ENCODE measurements around the gene NOB1.
"Not testable (repeated sequence)": the region's sequence is repeated elsewhere in the genome, so short reads cannot be mapped to it uniquely, and the experiment has no call there.

Gene NOB1

DNA sequence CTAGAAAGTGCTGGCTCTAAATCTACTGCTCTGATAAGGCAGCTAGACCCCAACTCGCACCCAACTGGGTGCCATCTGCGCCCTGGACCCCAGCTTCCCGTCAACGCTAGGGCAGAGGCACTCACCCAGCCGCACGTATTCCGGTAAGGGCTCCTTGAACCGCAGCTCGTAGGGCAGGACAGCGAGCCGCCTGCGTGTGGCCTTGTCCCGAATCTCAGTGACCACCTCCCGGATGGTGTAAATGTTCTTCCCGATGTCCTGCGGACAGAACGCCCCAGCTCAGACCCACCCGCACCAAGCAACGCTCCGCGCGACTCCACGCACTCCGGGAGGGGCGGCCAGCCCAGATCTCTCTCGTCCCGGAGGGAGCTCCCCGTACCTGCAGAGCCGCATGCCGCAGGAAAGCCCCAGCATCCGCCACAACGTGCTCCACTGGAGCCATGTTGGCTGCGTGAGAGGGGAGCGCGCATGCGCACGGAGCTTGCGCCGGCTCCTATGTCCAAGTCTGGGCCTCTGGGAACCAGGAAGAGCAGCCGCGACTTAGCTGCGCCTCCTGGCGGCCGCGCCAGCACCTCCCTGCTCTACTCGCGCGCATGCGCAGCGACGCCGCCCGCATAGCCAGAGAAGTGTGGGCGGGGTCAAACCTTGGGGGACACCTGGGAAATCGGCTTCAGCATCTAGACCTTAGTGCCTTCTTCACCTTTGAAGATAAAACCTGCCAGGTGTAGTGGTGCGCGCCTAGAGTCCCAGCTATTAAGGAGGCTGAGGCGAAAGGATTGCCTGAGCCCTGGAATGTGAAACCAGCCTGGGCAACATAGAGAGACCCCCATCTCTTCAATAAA, at the start of gene NOB1:
Gene NOB1, minus strand, starts transcription at position 458 of the 842 bp plus-strand sequence. Its CDS starts 16 bp downstream, at position 442.
- peak; percentile 98 for DNase-seq

DNA sequence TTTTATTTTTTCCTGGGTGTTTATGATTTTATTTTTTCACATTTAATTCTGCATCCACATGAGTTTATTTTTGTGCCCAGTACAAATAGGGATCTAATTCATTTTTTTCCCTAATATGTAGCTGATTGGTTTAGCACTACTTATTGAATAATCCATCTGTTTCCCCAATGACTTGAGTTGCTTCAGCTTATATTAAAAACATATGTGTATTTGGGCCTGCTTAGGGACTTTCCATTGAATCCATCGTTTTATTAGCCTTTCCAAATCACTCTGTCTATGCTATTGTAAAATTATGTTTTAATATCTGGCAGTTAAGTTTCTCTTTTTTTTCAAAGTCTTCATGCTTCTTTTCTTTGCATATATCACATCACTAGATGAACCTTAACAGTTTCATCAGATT, 49.6 kb upstream of the NOB1 start:
- no peak for DNase-seq

DNA sequence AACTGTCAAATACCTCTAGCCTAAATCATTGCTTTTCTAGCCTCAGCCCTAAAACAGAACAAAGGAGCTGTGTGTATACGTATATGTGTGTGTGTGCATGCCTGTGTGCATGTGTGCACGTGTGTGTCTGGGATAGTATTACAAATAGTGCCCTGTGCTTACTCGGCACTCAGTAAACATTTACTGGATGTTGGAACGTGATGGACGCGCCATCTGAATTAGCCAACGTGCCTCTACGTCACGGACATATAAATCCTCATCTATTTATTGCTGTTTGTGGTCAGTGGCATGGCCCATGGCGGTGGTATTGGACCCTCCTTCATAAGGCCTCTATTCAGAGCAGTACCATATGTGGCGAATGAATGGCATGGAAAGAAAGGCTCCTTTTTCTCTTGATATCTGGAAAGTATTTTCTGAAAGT, 44.9 kb upstream of the NOB1 start:
- DNase-seq: no peak

DNA sequence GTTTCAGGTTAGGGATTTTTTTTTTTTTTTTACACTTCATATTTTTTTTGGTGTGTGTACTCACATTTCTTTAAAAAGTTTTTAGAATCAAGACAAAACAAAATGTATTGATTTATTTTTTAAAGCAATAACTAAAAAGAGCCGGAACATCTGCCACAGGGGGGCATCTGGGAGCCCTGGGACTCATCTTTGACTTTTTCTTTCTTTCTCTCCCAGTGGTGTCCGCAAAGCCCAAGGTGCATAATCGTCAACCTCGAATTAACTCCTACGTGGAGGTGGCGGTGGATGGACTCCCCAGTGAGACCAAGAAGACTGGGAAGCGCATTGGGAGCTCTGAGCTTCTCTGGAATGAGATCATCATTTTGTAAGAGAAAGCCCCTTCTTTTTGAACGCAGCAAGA, 43.7 kb upstream of the NOB1 start:
- no peak for DNase-seq

DNA sequence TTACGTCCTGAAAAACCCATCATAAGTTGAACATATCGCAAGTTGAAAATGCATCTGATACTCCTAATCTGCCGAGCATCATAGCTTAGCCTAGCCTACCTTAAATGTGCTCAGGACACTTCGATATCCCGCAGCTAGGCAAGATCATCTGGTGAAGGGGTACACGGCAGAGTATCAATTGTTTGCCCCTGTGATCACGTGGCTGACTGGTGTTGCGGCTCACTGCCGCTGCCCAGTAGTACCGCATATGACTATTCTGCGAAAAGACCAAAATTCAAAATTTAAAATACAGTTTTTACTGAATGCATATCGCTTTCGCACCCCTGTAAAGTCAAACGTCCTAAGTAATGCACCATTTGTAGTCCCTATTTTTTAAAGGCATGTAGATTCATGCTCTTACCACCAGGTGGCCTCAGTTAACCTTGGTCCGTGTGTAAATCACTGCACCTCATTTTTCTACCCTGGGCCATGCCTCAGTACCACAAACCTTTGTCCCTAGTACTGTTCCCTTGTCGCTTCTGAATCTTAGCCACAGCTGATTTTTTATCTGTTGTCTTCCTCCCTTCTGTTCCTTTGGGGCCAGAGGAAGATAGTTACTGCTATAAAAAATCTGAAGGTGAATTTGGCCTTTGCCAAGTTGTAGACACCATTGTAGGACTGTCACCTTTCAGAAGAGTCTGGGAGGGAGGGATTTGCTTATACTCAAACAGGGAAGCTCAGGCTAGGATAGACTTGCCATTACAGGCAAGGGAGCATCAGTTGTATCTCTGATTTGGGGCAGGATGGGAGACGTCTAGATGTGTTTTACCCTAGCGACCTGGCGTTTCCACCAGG, 41.8 kb upstream of the NOB1 start:
- DNase-seq: peak; percentile 57

DNA sequence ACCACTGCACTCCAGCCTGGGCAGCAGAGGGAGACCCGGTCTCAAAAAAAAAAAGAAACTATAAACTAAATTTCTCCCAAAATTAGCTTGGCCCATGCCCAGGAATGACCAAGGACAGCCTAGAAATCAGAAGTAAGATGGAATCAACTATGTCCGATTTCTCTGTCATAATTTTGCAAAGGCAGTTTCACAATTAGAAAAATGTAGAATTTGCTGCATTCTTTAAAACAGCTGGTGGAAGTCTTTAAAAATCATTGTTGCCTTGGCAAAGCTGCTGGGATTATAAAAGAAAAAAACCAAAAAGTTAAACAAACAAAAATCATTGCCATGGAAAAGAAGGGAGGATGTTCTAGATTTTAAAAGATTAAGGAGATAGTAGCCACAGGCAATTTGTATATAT, 39.8 kb upstream of the NOB1 start:
- no peak for DNase-seq

DNA sequence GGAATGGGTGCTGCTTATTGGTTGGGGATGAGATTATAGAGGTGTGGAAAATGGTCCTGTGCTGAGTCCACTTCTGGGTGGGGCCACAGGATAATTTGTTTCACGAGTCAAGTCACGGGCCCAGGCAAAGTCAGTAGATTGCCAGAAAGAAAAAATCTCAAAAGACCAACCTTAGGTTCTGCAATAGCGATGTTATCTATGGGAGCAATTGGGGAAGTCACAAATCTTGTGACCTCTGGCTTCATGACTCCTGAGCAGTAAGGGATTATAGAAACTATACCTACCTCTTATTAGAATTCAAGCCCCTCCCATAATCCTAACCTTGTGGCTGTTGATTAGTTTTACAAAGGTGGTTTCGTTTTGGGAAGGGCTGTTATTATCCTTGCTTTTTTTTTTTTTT, 38.8 kb upstream of the NOB1 start:
- DNase-seq: no peak

DNA sequence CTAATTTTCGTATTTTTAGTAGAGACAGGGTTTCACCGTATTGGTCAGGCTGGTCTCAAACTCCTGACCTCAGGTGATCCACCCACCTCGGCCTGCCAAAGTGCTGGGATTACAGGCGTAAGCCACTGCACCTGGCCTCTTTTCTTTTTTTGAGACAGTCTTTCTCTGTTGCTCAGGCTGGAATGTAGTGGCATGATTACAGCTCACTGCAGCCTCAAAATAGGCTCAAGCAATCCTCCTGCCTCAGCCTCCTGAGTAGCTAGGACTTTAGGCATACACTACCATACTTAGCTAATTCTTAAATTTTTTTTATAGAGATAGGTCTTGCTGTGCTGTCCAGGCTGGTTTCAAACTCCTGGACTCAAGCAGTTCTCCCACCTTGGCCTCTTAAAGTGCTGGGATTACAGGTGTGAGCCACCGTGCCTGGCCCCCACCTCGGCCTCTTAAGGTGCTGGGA, 36.7 kb upstream of the NOB1 start:
- not testable (repeated sequence) for DNase-seq

DNA sequence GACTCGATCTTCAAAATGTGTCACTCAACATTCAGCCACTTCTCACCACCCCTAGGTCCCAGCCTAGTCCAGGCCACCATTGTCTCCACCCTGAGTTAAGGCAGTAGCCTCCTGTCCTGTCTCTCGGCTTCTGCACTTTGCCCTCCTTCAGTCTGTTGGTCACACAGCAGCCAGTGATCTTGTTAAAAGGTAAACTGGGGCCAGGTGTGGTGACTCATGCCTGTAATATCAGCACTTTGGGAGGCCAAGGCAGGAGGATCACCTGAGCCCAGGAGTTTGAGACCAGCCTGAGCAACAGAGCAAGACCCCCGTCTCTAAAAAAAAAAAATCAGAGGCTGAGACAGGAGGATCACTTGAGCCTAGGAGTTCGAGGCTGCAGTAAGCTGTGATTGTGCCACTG, 33.2 kb upstream of the NOB1 start:
- no peak for DNase-seq

DNA sequence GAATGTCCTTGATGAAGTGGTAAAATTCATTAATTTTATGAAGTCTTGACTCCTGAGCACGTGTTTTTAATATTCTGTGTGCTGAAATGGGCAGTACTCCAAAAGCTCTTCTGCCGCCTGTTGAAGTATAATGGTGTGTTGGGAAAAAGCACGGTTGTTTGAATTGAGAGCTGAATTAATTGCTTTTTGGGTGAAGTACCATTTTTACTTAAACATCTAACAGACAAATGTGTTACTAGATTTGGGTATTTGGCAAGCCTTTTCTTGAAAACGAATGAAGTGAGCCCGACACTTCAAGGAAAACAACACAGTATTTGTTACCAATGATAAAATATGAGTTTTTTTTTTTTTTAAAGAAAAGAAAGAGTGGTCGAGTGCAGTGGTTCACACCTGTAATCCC, 29.9 kb upstream of the NOB1 start:
- DNase-seq: no peak

DNA sequence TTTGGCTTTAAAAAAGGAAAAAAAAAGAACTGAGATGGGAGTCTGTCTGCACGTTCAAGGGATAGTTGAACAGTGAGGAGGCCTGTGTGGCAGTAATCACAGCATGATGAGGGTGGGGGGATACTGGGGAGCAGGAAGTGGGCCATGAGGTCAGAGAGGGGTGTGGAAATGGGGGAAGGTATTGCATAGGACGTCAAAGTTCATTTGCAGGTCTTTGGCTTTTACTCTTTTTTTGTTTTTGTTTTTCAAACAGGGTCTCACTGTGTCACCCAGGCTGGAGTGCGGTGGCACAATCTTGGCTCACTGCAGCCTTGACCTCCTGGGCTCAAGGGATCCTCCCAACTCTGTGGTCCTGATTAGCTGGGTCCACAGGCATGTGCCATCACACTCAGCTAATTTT, 26.4 kb upstream of the NOB1 start:
- no peak for DNase-seq

DNA sequence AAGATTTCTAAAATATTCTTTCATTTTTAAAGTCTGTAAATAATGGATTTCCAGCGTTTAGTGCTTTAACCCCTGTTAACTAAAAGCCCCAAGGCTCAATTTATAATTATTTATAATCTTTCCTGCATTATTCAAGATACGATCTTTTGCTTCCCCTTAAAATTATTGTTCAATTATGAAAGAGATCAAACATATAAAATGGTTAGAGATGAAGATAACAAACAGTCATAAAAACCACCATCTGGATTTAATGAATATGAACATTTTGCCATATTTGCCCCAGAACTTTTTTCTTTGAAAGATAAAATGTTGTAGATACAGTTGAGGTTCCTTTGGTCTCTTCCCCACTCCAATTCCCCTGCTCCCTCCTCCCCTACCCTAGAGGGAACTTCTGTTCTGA, 25.0 kb upstream of the NOB1 start:
- no peak for DNase-seq

DNA sequence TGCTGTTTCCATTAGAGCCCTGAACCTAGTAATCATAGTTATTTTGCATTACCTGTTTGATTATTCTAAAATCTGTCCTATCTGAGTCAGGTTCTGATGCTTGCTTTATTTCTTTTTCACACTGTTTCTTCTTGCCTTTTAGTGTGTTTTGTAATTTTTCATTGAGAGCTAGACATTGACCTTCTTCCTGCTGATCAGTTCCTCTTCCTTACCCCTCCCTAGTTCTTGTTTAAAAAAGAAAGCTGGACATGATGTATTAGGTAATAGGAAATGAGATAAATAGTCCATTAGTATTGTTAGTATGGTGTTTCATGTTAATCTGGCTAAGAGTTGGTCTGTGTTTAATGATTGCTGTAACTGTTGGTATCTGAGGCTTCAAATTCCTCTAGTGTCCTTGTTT, 20.8 kb upstream of the NOB1 start:
- no peak for DNase-seq

DNA sequence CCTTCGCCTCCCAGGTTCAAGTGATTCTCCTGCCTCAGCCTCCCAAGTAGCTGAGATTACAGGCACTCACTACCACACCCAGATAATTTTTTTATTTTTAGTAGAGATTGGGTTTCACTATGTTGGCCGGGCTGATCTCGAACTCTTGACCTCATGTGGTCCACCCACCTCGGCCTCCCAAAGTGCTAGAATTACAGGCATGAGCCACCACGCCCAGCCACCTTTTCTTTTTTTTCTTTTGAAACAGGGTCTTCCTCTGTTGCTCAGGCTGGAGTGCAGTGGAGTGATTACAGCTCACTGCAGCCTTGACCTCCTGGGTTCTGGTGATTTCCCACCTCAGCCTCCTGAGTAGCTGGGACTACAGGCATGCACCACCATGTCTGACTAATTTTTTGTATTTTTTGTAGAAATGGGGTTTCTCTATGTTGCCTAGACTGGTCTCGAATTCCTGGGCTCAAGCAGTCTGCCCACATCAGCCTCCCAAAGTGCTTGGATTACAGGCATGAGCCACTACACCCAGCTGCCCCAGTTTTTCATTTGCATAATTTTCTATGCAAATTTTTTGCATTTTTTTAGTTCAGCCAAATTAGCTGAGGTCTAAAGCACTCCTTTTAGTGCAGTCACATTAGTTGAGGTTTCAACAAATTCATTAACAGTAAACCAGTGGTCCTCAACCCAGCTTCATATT, 18.7 kb upstream of the NOB1 start:
- DNase-seq: no peak

DNA sequence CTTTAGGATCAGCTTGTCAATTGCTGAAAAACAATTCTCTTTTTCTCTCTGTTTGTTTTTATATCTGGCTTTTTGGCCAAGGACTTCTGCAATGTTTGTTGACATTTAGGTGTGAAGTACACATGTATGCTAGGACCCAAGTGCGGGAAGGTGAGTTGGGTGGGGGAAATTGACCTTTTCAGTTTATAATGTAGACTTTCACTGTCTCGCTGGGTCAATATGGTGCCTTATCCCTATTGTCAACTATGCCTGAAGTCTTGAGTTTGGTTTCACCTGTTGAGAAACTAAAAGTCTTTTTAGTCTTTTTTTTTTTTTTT, 16.9 kb upstream of the NOB1 start:
- no peak for DNase-seq

DNA sequence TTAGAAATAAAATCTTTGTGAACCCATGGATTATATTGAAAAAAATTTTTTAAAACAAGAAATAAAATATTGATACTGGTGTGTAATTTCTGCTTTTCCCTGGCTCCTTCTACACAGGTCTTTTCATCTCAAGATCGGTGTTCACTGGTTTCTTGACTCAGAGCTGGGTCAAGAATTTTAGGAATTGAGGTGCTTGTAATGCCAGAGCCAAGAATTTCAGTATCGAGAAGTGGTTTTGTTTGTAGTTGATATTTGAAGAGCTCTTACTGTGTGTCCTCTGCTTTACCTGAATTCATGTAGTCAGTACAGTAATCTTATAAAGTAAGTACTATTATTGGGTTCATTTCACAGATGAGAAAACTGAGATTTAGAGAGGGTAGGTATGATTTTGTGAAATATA, 14.7 kb upstream of the NOB1 start:
- no peak for DNase-seq

DNA sequence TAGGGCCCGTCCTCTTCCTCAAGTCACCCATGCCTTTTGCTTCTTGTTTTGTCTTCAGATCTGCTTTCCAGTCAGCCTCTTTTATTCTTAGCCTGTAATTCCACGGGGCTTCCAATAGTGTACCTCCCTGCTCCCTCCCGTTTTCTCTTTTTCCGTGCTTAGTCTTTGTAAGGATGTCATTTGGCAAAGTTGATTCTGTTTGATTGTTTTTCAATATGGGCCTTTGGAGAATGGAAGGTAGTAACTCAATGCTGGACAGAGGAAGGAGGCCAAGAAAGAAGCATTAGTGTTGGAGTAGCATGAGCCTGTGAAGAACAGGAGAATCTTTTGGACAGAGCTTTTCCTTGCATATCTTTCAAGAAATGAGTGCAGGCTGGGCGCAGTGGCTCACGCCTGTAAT, 13.9 kb upstream of the NOB1 start:
- DNase-seq: no peak

DNA sequence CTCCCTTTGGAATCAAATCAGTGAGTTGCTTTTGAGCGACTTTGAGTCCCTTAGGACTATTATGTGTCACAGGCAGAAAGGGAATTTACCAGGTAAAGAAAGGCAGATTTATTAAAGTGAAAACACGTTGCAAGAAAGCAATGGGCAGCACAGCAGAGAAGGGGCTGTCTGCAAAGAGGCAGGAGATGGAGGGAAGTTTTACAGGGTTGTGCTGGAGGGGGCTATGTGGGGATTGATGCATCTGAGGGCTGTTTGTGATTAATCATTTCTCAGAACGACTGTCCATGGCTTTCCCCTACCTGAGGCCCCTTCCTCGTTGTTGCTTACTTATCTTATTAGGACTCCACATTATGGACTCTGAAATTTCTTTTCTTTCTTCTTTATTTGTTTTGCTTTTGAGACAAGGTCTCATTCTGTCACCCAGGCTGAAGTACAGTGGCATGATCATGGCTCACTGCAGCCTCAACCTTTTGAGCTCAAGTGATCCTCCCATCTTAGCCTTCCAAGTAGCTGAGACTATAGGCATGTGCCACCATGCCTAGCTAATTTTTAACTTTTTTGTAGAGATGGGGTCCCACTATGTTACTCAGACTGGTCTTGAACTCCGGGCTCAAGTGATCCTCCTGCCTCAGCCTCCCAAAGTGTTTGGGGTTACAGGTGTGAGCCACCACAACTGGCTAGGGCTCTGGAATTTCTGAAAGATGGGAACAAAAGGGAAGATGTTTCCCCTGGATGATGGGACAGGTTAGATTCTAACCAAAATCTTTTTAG, 12.9 kb upstream of the NOB1 start:
- no peak for DNase-seq

DNA sequence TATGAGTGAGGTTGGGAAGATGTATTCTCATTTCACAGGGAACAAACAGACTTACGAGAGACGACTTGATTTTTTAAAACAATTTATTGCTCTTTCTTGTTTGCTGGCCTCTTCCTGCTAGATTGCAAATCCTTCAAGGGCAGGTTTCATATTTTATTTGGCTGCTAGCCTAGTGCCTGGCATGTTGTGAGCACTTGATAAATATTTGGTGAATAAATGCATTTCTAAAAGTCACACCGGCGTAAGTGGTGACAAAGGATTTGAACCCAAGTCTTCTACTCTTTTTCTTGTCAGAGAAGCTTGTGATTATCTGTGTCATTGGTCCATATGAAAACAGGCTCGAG, 8.8 kb upstream of the NOB1 start:
- DNase-seq: no peak

DNA sequence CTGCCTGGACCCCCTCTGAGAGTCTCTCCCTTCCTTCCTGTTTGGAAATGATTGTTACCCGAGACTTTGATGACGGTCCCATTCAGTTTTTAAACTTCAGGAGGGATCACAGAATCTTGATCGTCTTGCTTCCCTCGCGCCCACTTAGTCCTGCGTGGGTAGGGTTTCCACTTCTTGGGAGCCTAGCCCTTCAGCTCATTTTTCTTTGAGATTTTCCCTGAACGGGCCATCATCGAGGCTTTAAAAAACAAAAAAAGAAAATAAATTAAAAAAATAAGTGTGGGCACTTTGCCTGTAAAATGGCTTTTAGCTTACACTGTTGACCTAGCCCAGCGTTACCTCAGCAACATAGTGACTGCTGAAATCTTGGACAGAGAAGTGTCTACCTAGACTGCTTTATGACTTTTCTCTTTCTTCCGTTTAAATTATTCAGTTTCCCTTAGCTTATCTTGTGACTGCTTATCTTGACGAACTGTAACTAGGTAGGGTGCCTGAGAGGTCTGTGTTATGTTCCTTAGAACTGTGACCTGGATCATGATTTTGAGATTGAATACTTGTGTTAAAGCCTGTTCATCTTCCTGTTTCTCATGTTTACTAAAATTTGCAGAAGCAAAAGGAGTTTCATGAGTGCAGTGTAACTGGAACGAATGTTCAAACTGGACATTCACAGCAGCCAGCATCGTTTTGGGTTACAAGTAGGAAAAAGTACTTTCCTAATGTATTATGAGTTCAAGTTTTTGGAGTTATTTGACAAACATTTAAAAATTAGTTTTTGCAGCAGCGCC, 8.3 kb upstream of the NOB1 start:
- no peak for DNase-seq

DNA sequence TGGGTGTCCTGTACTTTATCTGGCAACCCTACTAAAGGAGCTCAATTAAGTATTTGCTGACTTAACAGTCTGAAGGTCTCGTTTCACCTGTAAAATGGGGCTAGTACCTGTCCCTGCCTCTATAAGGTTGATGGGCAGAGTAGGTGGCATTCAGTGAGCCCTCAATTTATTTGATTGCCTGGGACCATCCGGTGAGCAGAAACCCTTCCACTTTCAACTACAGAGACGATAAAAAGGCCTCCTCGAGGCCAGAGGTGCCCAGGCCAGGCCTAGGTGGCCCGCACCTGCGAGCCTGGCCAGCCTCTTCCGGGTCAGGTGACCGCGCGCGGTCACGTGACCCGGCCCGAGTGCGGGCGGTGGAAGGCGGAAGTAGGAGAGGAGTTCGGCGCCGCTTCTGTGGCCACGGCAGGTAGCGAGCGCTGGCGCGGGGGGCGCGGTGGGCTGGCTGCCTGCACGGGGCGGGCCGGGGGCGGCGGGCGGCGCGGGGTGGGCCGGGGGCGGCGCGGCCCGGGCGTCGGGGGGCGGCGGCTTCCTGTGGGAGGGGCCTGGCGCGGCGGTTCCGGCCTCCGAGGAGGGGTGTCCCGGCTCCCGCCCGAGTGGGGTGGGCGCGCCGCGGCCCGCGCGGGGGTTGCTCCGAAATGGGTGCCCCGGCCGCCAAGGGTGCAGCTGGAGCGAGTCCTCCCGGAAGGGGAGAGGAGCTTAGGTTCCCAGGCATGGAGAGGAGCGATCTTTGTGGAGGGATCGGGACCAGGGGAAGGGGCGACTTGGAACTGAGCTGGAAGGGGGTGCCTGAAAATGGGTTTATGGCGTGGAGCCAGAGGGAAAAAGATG, 7.5 kb upstream of the NOB1 start, which contains the start of gene WWP2:
Gene WWP2, plus strand, starts transcription at position 350 of the 831 bp plus-strand sequence. CDS start 24,679 bp downstream, outside the sequence.
- DNase-seq: peak; percentile 84
